RWPE2 (cell line): Measurements from ENCODE around the gene B2M.

Experiments
- ATAC-seq: fragments of 200-7000 bp; cut with Tn5 transposase; 3 replicates; pipeline ENCODE4 v1.9.1; 2021; ENCODE audit warnings: low read depth
- DNase-seq: peaks from one replicate; pipeline ENCODE4 v3.0.0-alpha.2; 2020; ENCODE audit warnings: low spot score
- H3K27ac ChIP-seq: fragments of 450-650 bp; 2 replicates; pipeline ENCODE4 v1.5.1; 2017; ENCODE audit warnings: mild to moderate bottlenecking; ENCODE audit not compliant: poor library complexity, severe bottlenecking
- H3K27me3 ChIP-seq: fragments of 250-450 bp; sonication (Bioruptor Pico); 2 replicates; pipeline ENCODE4 v1.5.1; 2021; ENCODE audit warnings: mild to moderate bottlenecking, moderate library complexity; ENCODE audit not compliant: insufficient read depth, poor library complexity, severe bottlenecking
- H3K36me3 ChIP-seq: fragments of 250-450 bp; sonication (Bioruptor Pico); 2 replicates; pipeline ENCODE4 v1.5.1; 2020; ENCODE audit warnings: low read depth, mild to moderate bottlenecking, moderate library complexity
- H3K4me1 ChIP-seq: fragments of 250-450 bp; sonication (Bioruptor Pico); 2 replicates; pipeline ENCODE4 v1.5.1; 2021; ENCODE audit warnings: mild to moderate bottlenecking, moderate library complexity; ENCODE audit not compliant: insufficient read depth, poor library complexity, severe bottlenecking
- H3K4me3 ChIP-seq: fragments of 250-450 bp; sonication (Bioruptor Pico); 2 replicates; pipeline ENCODE4 v1.5.1; 2021; ENCODE audit warnings: mild to moderate bottlenecking, moderate library complexity; ENCODE audit not compliant: severe bottlenecking
- H3K9me3 ChIP-seq: fragments of 250-450 bp; sonication (Bioruptor Pico); 2 replicates; pipeline ENCODE4 v1.5.1; 2021; ENCODE audit warnings: mild to moderate bottlenecking, moderate library complexity; ENCODE audit not compliant: severe bottlenecking
- CTCF ChIP-seq: fragments of 450-650 bp; IDR thresholded peaks from one replicate; pipeline ENCODE4 v1.5.1; 2017; ENCODE audit warnings: mild to moderate bottlenecking, moderate library complexity; ENCODE audit not compliant: poor library complexity, severe bottlenecking

Gene B2M

GRCh38 chr15:44715797-44716334 is 4.5 kb downstream of the B2M start:
- TF ChIP-seq CTCF: no peak
- Histone ChIP-seq H3K4me1 (peaks cover 6% of the 10 kb centered on the region), H3K27me3 (no peaks in the 10 kb centered on the region), H3K4me3 (no peak overlapping the region), H3K9me3 (no peaks in the 10 kb centered on the region), H3K27ac (no peak overlapping the region), H3K36me3 (peaks cover 56% of the 10 kb centered on the region)
- DNase-seq (no peak), ATAC-seq (no peak)

GRCh38 chr15:44716983-44717602 is 5.8 kb downstream of the B2M start:
- Histone ChIP-seq H3K9me3 (no peaks in the 10 kb centered on the region), H3K27me3 (no peaks in the 10 kb centered on the region), H3K27ac (no peak overlapping the region), H3K36me3 (peaks cover 56% of the 10 kb centered on the region), H3K4me1 (peaks cover 6% of the 10 kb centered on the region), H3K4me3 (no peak overlapping the region)
- no peak for DNase-seq
- no peak for TF ChIP-seq CTCF
- no peak for ATAC-seq

- no peak for DNase-seq
- Histone ChIP-seq H3K27ac (no peak overlapping the region), H3K27me3 (no peaks in the 10 kb centered on the region), H3K4me3 (no peak overlapping the region), H3K4me1 (peaks cover 1% of the 10 kb centered on the region), H3K9me3 (no peaks in the 10 kb centered on the region), H3K36me3 (peaks cover 52% of the 10 kb centered on the region)
- no peak for ATAC-seq
- no peak for TF ChIP-seq CTCF
Observed at GRCh38 chr15:44718180-44718926, 7.0 kb downstream of the B2M start.

GRCh38 chr15:44718927-44719292 is 7.6 kb downstream of the B2M start:
- no peak for ATAC-seq
- no peak overlapping the region for H3K27ac ChIP-seq
- DNase-seq: no peak
- no peak overlapping the region for H3K4me3 ChIP-seq
- no peak for TF ChIP-seq CTCF
- H3K36me3 ChIP-seq: peaks cover 51% of the 10 kb centered on the region
- no peaks in the 10 kb centered on the region for H3K27me3 ChIP-seq
- no peaks in the 10 kb centered on the region for H3K4me1 ChIP-seq
- H3K9me3 ChIP-seq: no peaks in the 10 kb centered on the region
